ENCODE results near the gene GGT5. TPM values are rescaled to one million over a fixed set of nuclear protein-coding genes. Genes with fewer than 3 reads are reported as not detected.
"Not testable (repeated sequence)": the region's sequence is repeated elsewhere in the genome, so short reads cannot be mapped to it uniquely, and the experiment has no call there.

Gene GGT5
- total RNA-seq, result 10 to 100 TPM; 24.9 to 41.2 TPM

GRCh38 chr22:24245030-24245431, at the start of gene GGT5:
GGT5 (minus strand) TSS chr22:24245082; CDS start chr22:24244725, 357 bp downstream.
- Histone ChIP-seq H3K27ac (peak within 1 kb of the TSS; percentile 21 to 66 (median 60)), H3K4me1 (peaks cover 15% of the 10 kb centered on the region)
- intact Hi-C loops (cut with DNase I), result loop anchor here (5.0 kb wide), 1 partner anchor 58 kb away; no protein-coding TSS in a partner anchor
- H3K9me3 ChIP-seq; H3K36me3 ChIP-seq (replicated peaks in 1 of 2; ENCODE audit: insufficient read depth in 1 of 2, low read depth in 2 of 2); H3K4me3 ChIP-seq; H3K27me3 ChIP-seq; ATAC-seq: not testable (repeated sequence)
- WGBS, 2 donors, result 12 to 15% methylated on average over 5 to 11 of the region's 12 CpGs
- TF ChIP-seq POLR2A (IDR thresholded peaks at IDR 0.05), result peak in 1 of 3 donors; percentile 16
- DNase-seq, result peak in 3 of 4 donors; percentile 44 to 76 (median 45)

GRCh38 chr22:24292202-24292830, 47.4 kb upstream of the GGT5 start:
- DNase-seq; H3K36me3 ChIP-seq (replicated peaks in 1 of 2; ENCODE audit: insufficient read depth in 1 of 2, low read depth in 2 of 2); H3K9me3 ChIP-seq; H3K4me3 ChIP-seq; H3K27me3 ChIP-seq; intact Hi-C loops (cut with DNase I); ATAC-seq: not testable (repeated sequence)
- Histone ChIP-seq H3K4me1 (peaks cover 66% of the 10 kb centered on the region), H3K27ac (peak overlapping the region in 1 of 4 donors; percentile 61)
- WGBS, 2 donors, result 93 to 100% methylated on average over 1 to 2 of the region's 3 CpGs

- DNase-seq (no peak), ATAC-seq (no peak)
- Histone ChIP-seq H3K36me3 (replicated peaks in 1 of 2; ENCODE audit: insufficient read depth in 1 of 2, low read depth in 2 of 2) (no peaks in the 10 kb centered on the region), H3K4me1 (peaks cover 71% of the 10 kb centered on the region), H3K27ac (peak overlapping the region in 1 of 4 donors; percentile 61), H3K4me3 (no peak overlapping the region), H3K27me3 (no peaks in the 10 kb centered on the region), H3K9me3 (no peaks in the 10 kb centered on the region)
- TF ChIP-seq CTCF (IDR thresholded peaks at IDR 0.05), result no peak
- no peak for TF ChIP-seq POLR2A (IDR thresholded peaks at IDR 0.05)
- intact Hi-C loops (cut with DNase I), result no loop called here
- WGBS, 2 donors, result 80 to 88% methylated on average over 3 of the region's 3 CpGs
These were observed 46.8 kb upstream of the GGT5 start for GRCh38 chr22:24291515-24292201.

- DNase-seq, result no peak
- TF ChIP-seq CTCF (IDR thresholded peaks at IDR 0.05) (no peak), POLR2A (IDR thresholded peaks at IDR 0.05) (no peak)
- no peaks in the 10 kb centered on the region for H3K36me3 ChIP-seq (replicated peaks in 1 of 2; ENCODE audit: insufficient read depth in 1 of 2, low read depth in 2 of 2)
- intact Hi-C loops (cut with DNase I), result no loop called here
- H3K27ac ChIP-seq, result peak overlapping the region in 1 of 4 donors; percentile 61
- no peak overlapping the region for H3K4me3 ChIP-seq
- no peaks in the 10 kb centered on the region for H3K27me3 ChIP-seq
- H3K4me1 ChIP-seq, result peaks cover 83% of the 10 kb centered on the region
- no peaks in the 10 kb centered on the region for H3K9me3 ChIP-seq
- no peak for ATAC-seq
These were observed 45.6 kb upstream of the GGT5 start for GRCh38 chr22:24290459-24290858.

- Histone ChIP-seq H3K27ac (peak overlapping the region in 3 of 4 donors; percentile 23 to 61 (median 46)), H3K4me1 (peaks cover 82% of the 10 kb centered on the region), H3K9me3 (no peaks in the 10 kb centered on the region), H3K27me3 (no peaks in the 10 kb centered on the region), H3K36me3 (replicated peaks in 1 of 2; ENCODE audit: insufficient read depth in 1 of 2, low read depth in 2 of 2) (no peaks in the 10 kb centered on the region), H3K4me3 (no peak overlapping the region)
- DNase-seq (no peak), ATAC-seq (no peak)
- intact Hi-C loops (cut with DNase I), result no loop called here
- 39 to 46% methylated on average over 4 of the region's 4 CpGs for WGBS, 2 donors
- TF ChIP-seq CTCF (IDR thresholded peaks at IDR 0.05) (no peak), POLR2A (IDR thresholded peaks at IDR 0.05) (no peak)
These were observed 44.9 kb upstream of the GGT5 start for GRCh38 chr22:24289741-24290163.

Data from body of pancreas (tissue), 4 donors.